ENCODE measurements around the gene NCAN. TPM values are rescaled to one million over a fixed set of nuclear protein-coding genes. Genes with fewer than 3 reads are reported as not detected.

The NCAN gene
- total RNA-seq, 1 donor from 2014 or later = not detected

- DNase-seq (ENCODE audit: low spot score) = no peak
- Mint-ChIP-seq H3K9me3 (ENCODE audit: low read depth) (no peaks in the 10 kb centered on the region), H3K36me3 (ENCODE audit: low read depth) (no peaks in the 10 kb centered on the region), H3K4me1 (ENCODE audit: low read depth) (peaks cover 2% of the 10 kb centered on the region), H3K4me3 (ENCODE audit: unreplicated experiment) (no peak overlapping the region), H3K27ac (ENCODE audit: unreplicated experiment) (no peak overlapping the region), H3K27me3 (ENCODE audit: low read depth) (peaks cover 25% of the 10 kb centered on the region)
- TF ChIP-seq CTCF (IDR thresholded peaks at IDR 0.05) = no peak
Measured at GRCh38 chr19:19223636-19224035, 11.9 kb downstream of the NCAN start.

- H3K9me3 Mint-ChIP-seq (ENCODE audit: low read depth) = no peaks in the 10 kb centered on the region
- no peak overlapping the region for H3K27ac Mint-ChIP-seq (ENCODE audit: unreplicated experiment)
- peak overlapping the region; percentile 31 for H3K4me3 Mint-ChIP-seq (ENCODE audit: unreplicated experiment)
- H3K36me3 Mint-ChIP-seq (ENCODE audit: low read depth) = no peaks in the 10 kb centered on the region
- H3K27me3 Mint-ChIP-seq (ENCODE audit: low read depth) = peaks cover 32% of the 10 kb centered on the region
- DNase-seq (ENCODE audit: low spot score) = no peak
- peaks cover 2% of the 10 kb centered on the region for H3K4me1 Mint-ChIP-seq (ENCODE audit: low read depth)
- no peak for TF ChIP-seq CTCF (IDR thresholded peaks at IDR 0.05)
Measured at GRCh38 chr19:19224150-19224851, 12.5 kb downstream of the NCAN start.

GRCh38 chr19:19224852-19225494 lies 13.2 kb downstream of the NCAN start:
- Mint-ChIP-seq H3K4me1 (ENCODE audit: low read depth) (peaks cover 2% of the 10 kb centered on the region), H3K9me3 (ENCODE audit: low read depth) (no peaks in the 10 kb centered on the region), H3K27me3 (ENCODE audit: low read depth) (peaks cover 32% of the 10 kb centered on the region), H3K4me3 (ENCODE audit: unreplicated experiment) (peak overlapping the region; percentile 41), H3K27ac (ENCODE audit: unreplicated experiment) (no peak overlapping the region), H3K36me3 (ENCODE audit: low read depth) (no peaks in the 10 kb centered on the region)
- DNase-seq (ENCODE audit: low spot score) = no peak
- TF ChIP-seq CTCF (IDR thresholded peaks at IDR 0.05) = peak; percentile 77

GRCh38 chr19:19226204-19226603 lies 14.4 kb downstream of the NCAN start:
- peaks cover 34% of the 10 kb centered on the region for H3K27me3 Mint-ChIP-seq (ENCODE audit: low read depth)
- H3K27ac Mint-ChIP-seq (ENCODE audit: unreplicated experiment) = no peak overlapping the region
- no peaks in the 10 kb centered on the region for H3K9me3 Mint-ChIP-seq (ENCODE audit: low read depth)
- no peaks in the 10 kb centered on the region for H3K36me3 Mint-ChIP-seq (ENCODE audit: low read depth)
- no peak for TF ChIP-seq CTCF (IDR thresholded peaks at IDR 0.05)
- H3K4me3 Mint-ChIP-seq (ENCODE audit: unreplicated experiment) = no peak overlapping the region
- peaks cover 2% of the 10 kb centered on the region for H3K4me1 Mint-ChIP-seq (ENCODE audit: low read depth)
- DNase-seq (ENCODE audit: low spot score) = no peak

GRCh38 chr19:19226663-19227062 lies 14.9 kb downstream of the NCAN start:
- H3K9me3 Mint-ChIP-seq (ENCODE audit: low read depth) = no peaks in the 10 kb centered on the region
- H3K36me3 Mint-ChIP-seq (ENCODE audit: low read depth) = no peaks in the 10 kb centered on the region
- H3K4me3 Mint-ChIP-seq (ENCODE audit: unreplicated experiment) = no peak overlapping the region
- peaks cover 2% of the 10 kb centered on the region for H3K4me1 Mint-ChIP-seq (ENCODE audit: low read depth)
- TF ChIP-seq CTCF (IDR thresholded peaks at IDR 0.05) = no peak
- no peak overlapping the region for H3K27ac Mint-ChIP-seq (ENCODE audit: unreplicated experiment)
- DNase-seq (ENCODE audit: low spot score) = no peak
- peaks cover 34% of the 10 kb centered on the region for H3K27me3 Mint-ChIP-seq (ENCODE audit: low read depth)

Measured in chondrocyte (in vitro differentiated cells).